Peyer's patch (tissue), 4 donors: ENCODE data around the gene ITPKB. TPM values are rescaled to one million over a fixed set of nuclear protein-coding genes. Genes with fewer than 3 reads are reported as not detected.

Experiments
- DNase-seq, 3 donors: peaks; one replicate each; pipeline ENCODE4 v3.0.0-alpha.2; 2017 to 2019
- H3K27ac ChIP-seq, 4 donors: fragments of 200-600 bp; sonication (generic); one replicate each; pipeline ENCODE4 v1.5.1; 2016 to 2019
- H3K27me3 ChIP-seq, 2 donors: fragments of 200-600 bp; sonication (generic); one replicate each; pipeline ENCODE4 v1.5.1; 2019
- H3K36me3 ChIP-seq, 3 donors: fragments of 200-600 bp; sonication (generic); one replicate each; pipeline ENCODE4 v1.5.1; 2016 to 2019
- H3K4me1 ChIP-seq, 4 donors: fragments of 200-600 bp; sonication (generic); one replicate each; pipeline ENCODE4 v1.5.1; 2016 to 2019
- H3K4me3 ChIP-seq, 4 donors: fragments of 200-600 bp; sonication (generic); 1 replicate in 3 of 4; 2 replicates in 1 of 4; pipeline ENCODE4 v1.5.1; 2016 to 2019; ENCODE audit warnings: mild to moderate bottlenecking in 1 of 4
- H3K9me3 ChIP-seq, 4 donors: fragments of 200-600 bp; sonication (generic); one replicate each; pipeline ENCODE4 v1.5.1; 2016 to 2019; ENCODE audit warnings: mild to moderate bottlenecking in 1 of 4
- CTCF ChIP-seq, 6 experiments: fragments of 450-650 bp in 4 of 6; fragments of 200-600 bp in 2 of 6; sonication (generic) in 1 of 6; IDR thresholded peaks; one replicate each; pipeline ENCODE4 v1.5.1; 2017 to 2019; ENCODE audit warnings: antibody characterized with exemption in 6 of 6, mild to moderate bottlenecking in 3 of 6, moderate library complexity in 1 of 6
- POLR2A ChIP-seq, 2 donors: fragments of 450-650 bp; IDR thresholded peaks; one replicate each; pipeline ENCODE4 v1.5.1; 2017; ENCODE audit warnings: antibody characterized with exemption in 2 of 2, mild to moderate bottlenecking in 2 of 2, moderate library complexity in 2 of 2
- total RNA-seq, 4 donors: library from RNA; depleted of rRNA; stranded (reverse); fragments of >200 nt; gene quantifications; one replicate each; pipeline ENCODE4 v1.1.0, GENCODE V29; 2016

ITPKB gene
- total RNA-seq, 4 donors from 2014 or later, result 9.5 to 36.3 (median 23.0) TPM

DNA sequence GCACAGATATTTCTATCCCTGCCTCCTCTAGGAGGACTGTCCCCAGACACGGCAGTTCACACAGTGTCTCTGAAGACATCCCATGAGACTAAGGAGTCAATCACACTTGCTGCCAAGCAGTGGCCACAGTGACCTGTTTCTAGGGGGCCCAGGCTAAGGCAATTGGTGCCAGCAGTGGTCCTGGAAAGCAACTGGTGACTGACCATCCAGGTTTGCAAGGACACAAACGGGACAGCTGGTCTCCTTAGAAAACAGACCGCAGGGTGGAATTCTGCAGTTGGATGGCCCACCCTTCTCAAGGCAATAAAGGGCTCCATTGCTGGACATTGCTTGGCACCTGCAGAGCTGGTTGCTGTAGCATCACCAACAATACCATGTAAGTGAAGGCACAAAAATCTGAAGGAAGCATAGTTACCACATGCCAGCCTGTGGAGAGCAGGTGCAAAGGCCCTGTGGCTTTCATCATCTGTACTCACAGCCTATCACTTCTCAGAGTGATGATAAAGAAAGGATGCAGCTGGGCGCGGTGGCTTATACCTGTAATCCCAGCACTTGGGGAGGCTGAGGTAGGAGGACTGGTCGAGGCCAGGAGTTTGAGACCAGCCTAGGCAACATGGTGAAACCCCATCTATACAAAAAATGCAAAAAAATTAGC lies 109.1 kb downstream of the ITPKB start:
- Histone ChIP-seq H3K27me3 (no peaks in the 10 kb centered on the region), H3K27ac (no peak overlapping the region), H3K36me3 (peaks cover 0 to 5% (median 0%) of the 10 kb centered on the region in 3 donors), H3K4me3 (no peak overlapping the region), H3K9me3 (no peaks in the 10 kb centered on the region), H3K4me1 (peaks cover 5 to 28% (median 21%) of the 10 kb centered on the region in 4 donors)
- DNase-seq, result peak; percentile 14 to 43 (median 30)
- TF ChIP-seq CTCF (IDR thresholded peaks at IDR 0.05) (no peak), POLR2A (IDR thresholded peaks at IDR 0.05) (no peak)

DNA sequence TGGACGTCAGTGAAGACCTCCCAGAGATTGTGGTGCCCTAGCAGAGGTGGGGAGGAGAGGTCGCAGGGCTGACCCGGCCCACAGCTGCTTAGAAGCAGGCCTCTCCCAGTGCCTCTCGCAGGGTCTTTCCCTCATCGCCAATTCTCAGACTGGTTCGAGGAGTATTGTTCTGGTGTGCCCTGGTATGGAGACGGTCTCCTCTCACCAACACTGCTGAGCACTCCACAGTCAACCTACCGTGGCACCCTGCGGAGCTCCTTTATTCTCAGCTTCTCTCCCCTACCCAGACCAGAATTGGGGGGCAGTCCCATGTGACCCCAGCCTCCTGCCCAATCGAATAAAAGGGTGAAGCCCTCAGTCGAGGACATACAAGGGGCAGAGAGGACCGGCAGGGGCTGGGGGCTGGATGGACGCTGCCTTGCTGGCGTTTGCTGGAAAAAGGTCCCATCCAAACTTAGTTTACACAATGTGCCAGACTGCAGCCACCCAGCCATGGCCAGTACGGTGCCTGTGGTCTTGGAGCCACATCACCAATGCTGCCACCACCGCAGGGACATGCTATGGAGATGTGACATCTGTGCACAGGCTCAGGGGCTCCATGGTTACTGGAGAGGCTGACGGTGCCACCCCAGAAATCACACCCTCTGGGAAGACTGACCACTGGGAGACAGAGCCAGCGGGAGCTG lies 109.7 kb downstream of the ITPKB start:
- Histone ChIP-seq H3K4me1 (peaks cover 5 to 21% (median 15%) of the 10 kb centered on the region in 4 donors), H3K27ac (peak overlapping the region in 1 of 4 donors; percentile 13), H3K9me3 (no peaks in the 10 kb centered on the region), H3K4me3 (no peak overlapping the region), H3K27me3 (no peaks in the 10 kb centered on the region), H3K36me3 (peaks cover 0 to 5% (median 0%) of the 10 kb centered on the region in 3 donors)
- DNase-seq, result peak in 2 of 3 donors; percentile 35 to 38
- TF ChIP-seq CTCF (IDR thresholded peaks at IDR 0.05) (no peak), POLR2A (IDR thresholded peaks at IDR 0.05) (no peak)

DNA sequence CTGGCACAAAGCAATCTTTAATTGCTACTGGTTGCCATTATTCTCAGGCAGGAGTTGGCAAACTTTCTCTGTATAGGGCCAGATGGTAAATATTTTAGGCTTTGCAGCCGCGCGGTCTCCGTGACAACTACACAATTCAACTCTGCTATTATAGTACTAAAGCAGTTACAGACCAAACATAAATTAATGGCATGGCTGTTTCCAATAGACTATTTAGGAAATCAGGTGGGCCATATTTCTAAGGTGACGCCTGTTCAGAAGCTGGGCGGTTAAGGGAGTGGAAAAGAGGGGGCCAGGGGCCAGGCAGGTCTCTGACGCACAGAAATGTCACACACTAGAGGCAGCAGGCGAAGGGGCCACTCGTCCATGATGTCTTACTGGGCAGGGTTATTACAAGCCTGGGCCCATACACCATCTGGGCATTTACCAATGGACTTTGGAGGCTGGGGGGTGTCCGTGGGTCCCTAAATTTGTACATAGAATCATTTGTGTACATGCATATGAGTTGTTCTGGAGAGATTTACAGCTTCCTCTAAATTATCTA lies 110.4 kb downstream of the ITPKB start:
- H3K4me1 ChIP-seq, result peaks cover 5 to 14% (median 9%) of the 10 kb centered on the region in 4 donors
- H3K4me3 ChIP-seq, result no peak overlapping the region
- TF ChIP-seq POLR2A (IDR thresholded peaks at IDR 0.05) (no peak), CTCF (IDR thresholded peaks at IDR 0.05) (no peak)
- H3K36me3 ChIP-seq, result peaks cover 0 to 5% (median 0%) of the 10 kb centered on the region in 3 donors
- DNase-seq, result peak in 2 of 3 donors; percentile 22 to 38
- peak overlapping the region in 1 of 4 donors; percentile 13 for H3K27ac ChIP-seq
- no peaks in the 10 kb centered on the region for H3K27me3 ChIP-seq
- no peaks in the 10 kb centered on the region for H3K9me3 ChIP-seq

DNA sequence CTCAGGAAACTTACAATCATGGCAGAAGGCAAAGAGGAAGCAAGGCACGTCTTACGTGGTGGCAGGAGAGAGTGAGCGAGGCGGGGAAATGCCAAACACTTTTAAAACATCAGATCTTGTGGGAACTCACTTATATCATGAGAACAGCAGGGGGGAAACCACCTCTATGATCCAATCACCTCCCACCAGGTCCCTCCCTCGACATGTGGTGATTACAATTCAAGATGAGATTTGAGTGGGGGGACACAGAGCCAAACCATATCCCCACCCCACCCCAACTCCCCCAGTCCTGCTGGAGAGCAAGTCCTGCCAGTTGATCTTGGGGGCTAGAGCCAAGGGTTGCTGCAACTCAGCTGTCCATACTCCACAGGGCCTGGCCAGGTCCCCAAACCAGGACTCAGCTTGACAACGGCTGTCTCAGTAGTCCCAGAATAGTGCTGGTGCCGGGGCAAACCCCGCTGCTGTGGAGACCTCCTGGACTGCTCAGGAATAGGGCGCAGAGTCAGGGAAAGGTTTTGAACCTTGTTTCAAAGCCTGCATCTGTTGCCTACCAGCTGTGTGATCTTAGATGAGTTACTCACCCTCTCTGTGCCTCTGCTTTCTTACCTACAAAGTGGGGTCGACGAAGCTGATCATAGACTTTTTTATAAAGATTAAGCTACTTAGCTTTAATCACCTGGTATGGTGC lies 111.0 kb downstream of the ITPKB start:
- H3K9me3 ChIP-seq, result no peaks in the 10 kb centered on the region
- no peaks in the 10 kb centered on the region for H3K27me3 ChIP-seq
- peaks cover 0 to 5% (median 0%) of the 10 kb centered on the region in 3 donors for H3K36me3 ChIP-seq
- H3K4me3 ChIP-seq, result no peak overlapping the region
- no peak for TF ChIP-seq POLR2A (IDR thresholded peaks at IDR 0.05)
- H3K4me1 ChIP-seq, result peaks cover under 1 to 8% (median 5%) of the 10 kb centered on the region in 4 donors
- H3K27ac ChIP-seq, result peak overlapping the region in 2 of 4 donors; percentile 2 to 7
- peak in 2 of 3 donors; percentile 36 to 39 for DNase-seq

- H3K36me3 ChIP-seq, result peaks cover 0 to 5% (median 0%) of the 10 kb centered on the region in 3 donors
- DNase-seq, result peak in 2 of 3 donors; percentile 37 to 47
- peak overlapping the region in 3 of 4 donors; percentile 2 to 12 (median 3) for H3K27ac ChIP-seq
- peaks cover 0 to 7% (median 4%) of the 10 kb centered on the region in 4 donors for H3K4me1 ChIP-seq
- no peak overlapping the region for H3K4me3 ChIP-seq
- TF ChIP-seq POLR2A (IDR thresholded peaks at IDR 0.05), result no peak
- TF ChIP-seq CTCF (IDR thresholded peaks at IDR 0.05), result no peak
- peaks cover 0 to 2% (median 0%) of the 10 kb centered on the region in 4 donors for H3K9me3 ChIP-seq
- H3K27me3 ChIP-seq, result no peaks in the 10 kb centered on the region
Observed at GRCh38 chr1:226627050-226627755, 111.9 kb downstream of the ITPKB start.
